ENCODE data around the gene BAD.
A peak's percentile ranks its signal among the peaks of the same experiment; 100 is the strongest.
"Not testable (repeated sequence)": the region's sequence is repeated elsewhere in the genome, so short reads cannot be mapped to it uniquely, and the experiment has no call there.

Gene BAD

DNA sequence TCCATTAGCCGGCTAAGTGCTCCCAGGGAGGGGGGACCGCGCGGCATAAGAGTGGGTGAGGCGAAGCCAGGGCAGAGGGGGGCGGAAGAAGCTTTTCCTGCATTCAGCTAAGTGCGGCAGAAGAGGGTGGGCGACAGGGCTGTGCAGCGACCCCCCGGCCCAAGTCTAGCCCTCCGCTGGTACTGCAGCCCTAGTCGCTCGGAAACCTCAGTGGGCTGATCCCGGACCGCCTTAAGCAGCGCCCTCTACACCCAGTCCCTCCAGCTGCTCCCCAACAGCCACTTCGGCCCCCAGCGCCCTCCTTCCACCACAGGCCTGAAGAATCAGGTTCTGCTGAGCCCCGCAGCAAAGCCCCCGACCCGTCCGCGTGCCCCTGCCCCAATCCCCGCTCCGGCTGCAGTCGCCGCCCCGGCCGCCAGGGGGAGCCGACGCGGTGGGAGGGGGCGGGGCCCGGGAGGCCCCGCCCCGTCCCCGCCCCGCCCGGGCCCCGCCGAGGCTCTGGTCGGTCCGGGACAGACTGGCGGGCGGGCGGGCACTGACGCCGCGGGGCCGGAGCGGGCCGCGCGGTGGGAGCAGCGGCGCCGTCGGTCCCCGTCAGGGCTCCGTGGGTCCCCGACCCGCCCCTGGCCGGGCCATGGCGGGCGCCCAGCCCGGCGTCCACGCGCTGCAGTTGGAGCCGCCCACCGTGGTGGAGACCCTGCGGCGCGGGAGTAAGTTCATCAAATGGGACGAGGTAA, 33.3 kb downstream of the BAD start, which contains the start of gene PLCB3:
Gene PLCB3, plus strand, starts transcription at position 515 of the 737 bp plus-strand sequence. Its CDS starts 120 bp downstream, at position 635.
- DNase-seq (ENCODE audit: low spot score in 2 of 2) (peak in 1 of 2 donors; percentile 50), ATAC-seq (replicated peaks; ENCODE audit: extremely low read depth, poor library complexity, severe bottlenecking) (peak; percentile 50)
- H3K4me3 Mint-ChIP-seq = peak within 1 kb of the TSS; percentile 91
- no peaks in the 10 kb centered on the region for H3K9me3 Mint-ChIP-seq
- H3K27me3 Mint-ChIP-seq = no peaks in the 10 kb centered on the region
- H3K27ac Mint-ChIP-seq (ENCODE audit: low read depth) = peak within 1 kb of the TSS; percentile 87
- H3K36me3 Mint-ChIP-seq (ENCODE audit: insufficient read depth) = peaks cover 6% of the 10 kb centered on the region
- H3K4me1 Mint-ChIP-seq = peaks cover 30% of the 10 kb centered on the region

DNA sequence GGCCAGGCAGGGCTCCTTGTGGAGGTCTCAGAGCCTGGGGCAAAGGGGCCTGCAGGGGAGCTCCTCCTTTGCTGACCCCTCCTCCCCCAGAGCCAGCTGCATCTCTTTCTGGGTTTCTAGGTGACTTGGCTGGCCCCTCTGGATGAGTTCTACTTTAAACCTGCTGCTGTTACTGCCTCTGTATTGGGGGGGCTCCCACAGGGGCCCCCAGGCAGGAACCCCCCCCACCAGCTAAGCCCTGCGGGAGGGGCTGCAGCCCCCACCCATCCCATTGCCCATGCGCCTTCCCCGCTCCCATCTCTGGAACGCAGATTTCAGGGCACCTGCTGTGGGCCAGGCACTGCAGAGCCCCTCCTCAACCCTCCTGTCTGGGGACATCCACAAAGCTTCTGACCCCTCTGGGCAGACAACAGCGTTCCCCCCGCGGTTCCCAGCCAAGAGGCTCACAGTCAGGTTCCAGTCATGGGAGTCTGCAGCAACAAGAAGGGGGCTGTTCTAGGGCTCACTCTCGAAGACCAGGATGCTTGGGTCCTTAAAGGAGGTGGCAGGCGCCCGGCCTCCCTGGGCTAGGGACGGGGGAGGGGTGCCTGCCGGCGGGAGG, 34.0 kb downstream of the BAD start:
- DNase-seq (ENCODE audit: low spot score in 2 of 2) = no peak
- ATAC-seq (replicated peaks; ENCODE audit: extremely low read depth, poor library complexity, severe bottlenecking) = no peak
- H3K4me3 Mint-ChIP-seq = peak overlapping the region; percentile 91
- H3K4me1 Mint-ChIP-seq = peaks cover 37% of the 10 kb centered on the region
- no peaks in the 10 kb centered on the region for H3K9me3 Mint-ChIP-seq
- peaks cover 10% of the 10 kb centered on the region for H3K36me3 Mint-ChIP-seq (ENCODE audit: insufficient read depth)
- no peaks in the 10 kb centered on the region for H3K27me3 Mint-ChIP-seq
- H3K27ac Mint-ChIP-seq (ENCODE audit: low read depth) = no peak overlapping the region

DNA sequence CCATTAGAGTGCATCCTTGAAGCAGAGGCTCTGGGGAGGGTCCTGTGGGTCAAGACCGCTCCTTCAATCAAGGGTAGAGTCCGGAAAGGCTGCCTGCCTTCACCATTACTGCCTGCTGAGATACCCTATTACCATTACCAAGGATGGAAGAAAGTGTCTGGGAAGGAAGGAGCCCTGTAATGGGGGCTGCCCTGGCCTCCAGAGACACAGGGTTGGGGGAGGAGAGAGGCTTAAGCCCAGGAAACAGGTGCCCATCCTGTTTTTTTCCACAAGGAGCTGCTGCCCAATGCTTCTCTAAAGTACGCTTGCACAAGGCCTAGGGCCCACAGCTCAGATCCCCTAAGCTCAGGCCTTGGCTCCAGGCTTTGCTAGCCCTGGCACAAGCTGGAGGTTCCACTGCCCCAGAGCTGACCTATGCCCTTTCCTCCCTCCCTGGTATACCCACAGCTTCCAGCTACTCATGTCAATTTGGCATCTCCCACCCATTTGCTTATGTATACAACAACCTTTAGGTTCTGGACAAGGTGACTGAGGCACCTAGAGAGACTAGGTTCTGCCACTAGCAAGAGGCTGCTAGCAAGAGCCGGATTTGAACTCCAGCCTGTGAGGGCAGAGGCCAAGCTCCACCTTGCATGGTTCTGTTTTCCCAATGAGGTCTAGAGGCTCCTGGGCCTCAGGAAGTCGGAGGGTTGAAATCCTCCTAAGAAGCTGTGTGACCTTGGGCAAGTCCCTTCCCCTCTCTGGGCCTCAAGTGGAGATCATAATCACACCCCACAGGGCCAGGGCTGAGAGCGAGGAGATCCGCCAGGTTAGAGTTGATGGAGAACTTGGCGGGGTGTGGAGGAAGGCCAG, 34.7 kb downstream of the BAD start:
- Mint-ChIP-seq H3K4me1 (peaks cover 44% of the 10 kb centered on the region), H3K27ac (ENCODE audit: low read depth) (no peak overlapping the region), H3K36me3 (ENCODE audit: insufficient read depth) (peaks cover 14% of the 10 kb centered on the region), H3K9me3 (no peaks in the 10 kb centered on the region), H3K4me3 (peak overlapping the region; percentile 42), H3K27me3 (no peaks in the 10 kb centered on the region)
- ATAC-seq (replicated peaks; ENCODE audit: extremely low read depth, poor library complexity, severe bottlenecking) = no peak
- DNase-seq (ENCODE audit: low spot score in 2 of 2) = no peak

DNA sequence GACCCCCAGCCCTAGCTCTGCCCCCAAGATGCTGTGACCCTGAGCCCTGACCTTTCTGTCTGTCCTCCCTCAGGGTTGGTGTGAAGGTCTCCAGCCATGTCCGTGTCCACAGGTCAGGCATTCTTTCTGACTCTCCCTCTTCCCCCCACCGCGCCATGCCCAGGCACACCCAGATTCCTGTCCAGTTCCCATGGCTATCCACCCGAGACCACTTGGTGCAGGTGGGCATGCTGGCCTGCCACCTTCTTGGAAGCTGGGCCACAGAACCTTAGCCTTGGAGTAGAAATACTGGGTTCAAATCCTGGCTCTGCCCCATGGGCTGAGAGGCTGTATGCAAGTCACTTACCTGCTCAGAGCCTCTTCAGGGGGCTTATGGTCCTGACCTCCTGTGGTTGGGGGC, 35.4 kb downstream of the BAD start:
- Mint-ChIP-seq H3K4me1 (peaks cover 45% of the 10 kb centered on the region), H3K27ac (ENCODE audit: low read depth) (no peak overlapping the region), H3K4me3 (no peak overlapping the region), H3K36me3 (ENCODE audit: insufficient read depth) (peaks cover 14% of the 10 kb centered on the region), H3K27me3 (no peaks in the 10 kb centered on the region), H3K9me3 (no peaks in the 10 kb centered on the region)
- ATAC-seq (replicated peaks; ENCODE audit: extremely low read depth, poor library complexity, severe bottlenecking) = no peak
- no peak for DNase-seq (ENCODE audit: low spot score in 2 of 2)

DNA sequence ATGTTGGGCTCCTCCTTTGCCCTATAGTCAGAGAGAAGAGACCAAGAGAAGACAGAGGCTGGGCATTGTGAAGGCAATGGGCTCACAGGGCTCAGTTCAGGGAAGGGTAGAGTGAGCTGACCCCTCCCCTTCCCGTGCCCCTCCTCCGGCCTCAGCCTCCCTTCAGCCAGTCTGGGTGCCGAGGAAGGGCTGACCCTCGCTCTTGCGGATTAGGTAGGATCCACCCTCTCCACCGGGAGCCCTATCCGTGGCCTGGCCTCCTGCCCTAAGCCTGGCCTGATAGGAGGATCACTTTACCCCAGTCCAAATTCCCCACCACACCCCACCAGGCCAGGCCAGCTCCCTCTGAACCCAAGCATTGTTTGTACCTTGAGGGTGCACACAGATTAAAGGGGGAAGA, 35.9 kb downstream of the BAD start:
- H3K36me3 Mint-ChIP-seq (ENCODE audit: insufficient read depth) = peaks cover 14% of the 10 kb centered on the region
- no peaks in the 10 kb centered on the region for H3K27me3 Mint-ChIP-seq
- H3K9me3 Mint-ChIP-seq = no peaks in the 10 kb centered on the region
- no peak for ATAC-seq (replicated peaks; ENCODE audit: extremely low read depth, poor library complexity, severe bottlenecking)
- DNase-seq (ENCODE audit: low spot score in 2 of 2) = no peak
- peak overlapping the region; percentile 83 for H3K4me3 Mint-ChIP-seq
- no peak overlapping the region for H3K27ac Mint-ChIP-seq (ENCODE audit: low read depth)
- H3K4me1 Mint-ChIP-seq = peaks cover 44% of the 10 kb centered on the region

DNA sequence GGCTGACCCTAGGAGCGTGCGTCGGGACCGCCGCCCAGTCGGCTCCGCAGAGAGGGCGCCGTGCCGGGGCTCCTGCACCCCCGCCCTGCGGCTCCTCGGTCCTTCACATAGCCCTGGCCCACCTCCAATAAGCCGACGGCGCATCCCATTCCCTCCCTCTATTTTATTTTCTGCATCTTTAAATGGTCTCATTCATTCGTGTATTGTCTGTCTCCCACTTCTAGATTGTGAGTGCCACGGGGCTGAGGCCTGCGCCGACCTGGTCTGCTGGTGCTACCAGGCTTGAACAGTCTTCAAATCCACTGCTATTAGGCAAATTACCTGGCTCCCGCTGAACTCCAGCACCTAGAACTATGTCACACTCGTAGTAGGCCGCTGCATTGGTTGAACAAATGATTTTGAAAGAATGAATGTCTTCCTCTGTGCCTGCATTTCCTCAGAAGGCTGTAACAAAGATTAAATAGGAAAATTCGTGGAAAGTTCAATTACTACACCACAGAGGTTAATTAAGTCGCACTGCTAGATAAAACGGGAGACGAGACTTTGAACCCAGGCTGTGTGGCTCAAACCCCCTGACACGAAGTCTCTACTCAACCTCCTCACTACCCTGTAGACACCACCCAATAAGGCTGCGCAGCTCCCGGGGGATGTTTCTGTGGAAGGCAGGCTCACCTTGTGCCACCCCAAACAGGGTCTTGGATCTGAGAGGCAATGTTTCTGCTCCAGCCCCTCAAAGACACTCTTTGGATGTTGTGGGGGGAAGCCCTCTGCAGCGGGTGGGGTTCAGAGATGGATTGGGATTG, 36.5 kb downstream of the BAD start:
- peaks cover 15% of the 10 kb centered on the region for H3K36me3 Mint-ChIP-seq (ENCODE audit: insufficient read depth)
- ATAC-seq (replicated peaks; ENCODE audit: extremely low read depth, poor library complexity, severe bottlenecking) (no peak), DNase-seq (ENCODE audit: low spot score in 2 of 2) (no peak)
- H3K4me1 Mint-ChIP-seq = peaks cover 50% of the 10 kb centered on the region
- H3K9me3 Mint-ChIP-seq = no peaks in the 10 kb centered on the region
- H3K27me3 Mint-ChIP-seq = no peaks in the 10 kb centered on the region
- no peak overlapping the region for H3K27ac Mint-ChIP-seq (ENCODE audit: low read depth)
- H3K4me3 Mint-ChIP-seq = peak overlapping the region; percentile 83

DNA sequence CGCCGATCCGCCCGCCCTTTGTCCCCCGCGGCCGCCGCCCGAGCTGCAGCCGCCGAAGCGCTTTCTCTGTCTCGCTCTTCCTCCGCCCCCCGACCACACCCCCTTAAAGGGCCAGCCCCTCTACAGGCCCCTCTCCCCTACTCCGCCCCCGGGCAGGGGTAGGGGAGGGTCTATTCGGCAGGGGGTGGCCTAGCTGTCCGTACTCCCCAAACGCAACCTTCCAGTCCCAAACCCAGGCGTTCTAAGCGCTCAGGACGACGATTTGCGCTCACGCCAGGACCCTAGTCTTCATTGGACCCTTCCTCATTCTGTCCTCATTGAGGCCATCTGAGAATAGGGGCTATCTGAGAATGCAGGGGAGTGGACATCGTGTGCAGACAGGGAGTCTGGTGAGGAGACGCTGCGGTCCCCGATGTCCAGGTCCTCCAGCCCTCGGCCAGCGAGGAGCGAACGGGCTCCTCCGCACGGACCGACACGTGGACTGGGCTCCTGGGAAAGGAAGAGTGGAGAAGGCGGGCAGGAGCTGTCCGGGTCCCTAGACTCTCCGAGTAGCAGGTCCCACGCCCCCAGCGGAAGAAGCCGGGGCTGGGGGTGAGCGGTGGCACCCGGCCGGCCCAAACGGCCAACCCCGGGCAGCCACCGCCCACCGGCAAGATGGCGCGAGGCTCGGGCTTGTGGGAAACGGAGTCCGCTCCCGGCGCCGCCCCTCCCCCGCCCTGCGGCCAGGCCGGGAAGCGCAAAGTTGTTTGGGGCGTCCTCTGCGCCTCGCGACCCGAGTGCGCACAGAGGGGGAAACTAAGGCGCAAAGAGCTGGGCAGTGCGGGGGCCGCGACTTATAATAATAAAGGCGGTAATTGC, 37.4 kb downstream of the BAD start, which contains the start of gene PPP1R14B:
Gene PPP1R14B, minus strand, starts transcription at position 73 of the 858 bp plus-strand sequence. CDS start 270 bp downstream, outside the sequence.
- ATAC-seq (replicated peaks; ENCODE audit: extremely low read depth, poor library complexity, severe bottlenecking) (peak; percentile 52), DNase-seq (ENCODE audit: low spot score in 2 of 2) (peak; percentile 53 to 56)
- peak within 1 kb of the TSS; percentile 93 for H3K27ac Mint-ChIP-seq (ENCODE audit: low read depth)
- H3K27me3 Mint-ChIP-seq = no peaks in the 10 kb centered on the region
- H3K4me3 Mint-ChIP-seq = peak within 1 kb of the TSS; percentile 83
- H3K9me3 Mint-ChIP-seq = no peaks in the 10 kb centered on the region
- peaks cover 47% of the 10 kb centered on the region for H3K4me1 Mint-ChIP-seq
- peaks cover 17% of the 10 kb centered on the region for H3K36me3 Mint-ChIP-seq (ENCODE audit: insufficient read depth)

DNA sequence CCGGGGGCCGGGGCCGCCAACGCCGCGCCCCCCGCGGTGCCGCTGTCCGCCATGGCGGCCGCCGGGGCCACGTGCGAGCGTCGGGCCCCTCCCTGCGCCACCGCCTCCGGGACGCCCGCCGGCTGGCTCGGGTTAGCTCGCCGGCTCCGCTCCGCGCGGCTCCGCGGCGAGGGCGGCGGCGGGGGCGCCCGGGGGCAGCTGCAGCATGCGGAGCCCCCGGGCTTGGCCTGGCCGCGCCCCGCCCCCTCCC, 37.9 kb downstream of the BAD start:
- Mint-ChIP-seq H3K27ac (ENCODE audit: low read depth) (peak overlapping the region; percentile 29), H3K4me1 (peaks cover 45% of the 10 kb centered on the region)
- ATAC-seq (replicated peaks; ENCODE audit: extremely low read depth, poor library complexity, severe bottlenecking) = peak; percentile 3

DNA sequence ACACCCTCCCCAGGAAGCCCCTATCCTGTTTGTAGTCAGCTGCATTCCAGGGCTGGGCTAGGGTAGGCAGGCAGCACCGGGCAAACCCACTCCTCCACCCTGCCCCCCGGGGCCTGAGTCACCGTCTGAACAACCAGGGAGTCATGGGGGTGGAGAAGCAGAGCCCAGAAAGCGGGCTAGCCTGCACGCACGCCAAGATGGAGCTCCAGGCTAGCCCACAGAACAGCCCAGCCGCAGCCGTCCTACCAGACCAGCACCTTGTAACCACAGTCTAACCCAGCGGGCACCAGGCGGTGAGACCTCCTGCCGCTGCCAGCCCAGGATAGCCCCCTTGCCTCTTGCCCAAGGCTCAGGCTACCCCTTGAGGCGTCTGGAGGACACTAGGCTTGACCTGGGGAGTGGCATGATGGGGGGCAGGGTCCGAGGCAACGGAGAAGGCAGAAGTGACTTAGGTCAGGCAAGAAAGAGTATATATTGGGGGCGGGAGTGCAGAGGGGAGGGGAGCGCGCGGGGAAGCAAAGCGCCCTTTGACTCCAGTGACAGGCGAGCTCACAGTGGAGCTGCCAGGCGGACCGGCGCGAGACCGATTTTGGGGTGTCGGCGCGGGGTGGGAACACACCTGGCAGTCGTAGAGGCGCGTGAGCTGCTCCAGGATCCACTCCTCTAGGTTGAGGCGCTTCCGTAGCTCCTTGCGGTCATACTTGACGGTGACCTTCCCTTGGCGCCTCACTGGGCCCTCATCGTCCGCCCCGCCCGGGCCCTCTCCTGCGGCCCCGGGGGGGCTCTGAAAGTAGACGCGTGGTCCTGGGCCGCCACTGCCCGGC, 38.5 kb downstream of the BAD start:
- DNase-seq (ENCODE audit: low spot score in 2 of 2) = peak; percentile 44 to 61
- H3K4me3 Mint-ChIP-seq = peak overlapping the region; percentile 83
- H3K4me1 Mint-ChIP-seq = peaks cover 48% of the 10 kb centered on the region
- H3K27ac Mint-ChIP-seq (ENCODE audit: low read depth) = peak overlapping the region; percentile 93
- peak; percentile 6 for ATAC-seq (replicated peaks; ENCODE audit: extremely low read depth, poor library complexity, severe bottlenecking)
- H3K36me3 Mint-ChIP-seq (ENCODE audit: insufficient read depth) = peaks cover 21% of the 10 kb centered on the region
- H3K9me3 Mint-ChIP-seq = no peaks in the 10 kb centered on the region
- H3K27me3 Mint-ChIP-seq = no peaks in the 10 kb centered on the region

More for the DNA sequence above, 37.9 kb downstream of the BAD start:
- not testable (repeated sequence) for H3K27me3 Mint-ChIP-seq; DNase-seq (ENCODE audit: low spot score in 2 of 2); H3K9me3 Mint-ChIP-seq
- Mint-ChIP-seq H3K36me3 (ENCODE audit: insufficient read depth) (peaks cover 17% of the 10 kb centered on the region), H3K4me3 (peak overlapping the region; percentile 83)

DNA sequence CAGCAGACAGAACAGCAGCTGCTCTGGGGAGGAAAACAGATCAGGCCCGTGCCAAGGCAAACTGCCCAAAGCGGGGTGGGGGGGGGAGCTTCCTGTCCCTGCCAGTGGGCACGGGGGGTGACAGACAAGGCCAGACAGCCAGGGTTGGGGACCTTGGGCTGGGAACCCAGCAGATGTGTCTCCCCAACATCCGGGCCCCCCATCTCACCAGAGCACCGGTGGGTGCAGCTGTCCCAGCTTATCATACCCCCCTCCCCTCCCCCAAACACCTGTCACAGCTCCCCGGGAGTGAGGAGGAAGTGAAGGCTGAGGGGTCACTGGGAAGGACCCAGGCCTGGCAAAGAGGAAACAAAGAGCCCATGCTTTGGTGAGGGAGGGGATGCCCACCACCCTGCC, 39.1 kb downstream of the BAD start:
- H3K36me3 Mint-ChIP-seq (ENCODE audit: insufficient read depth) = peaks cover 27% of the 10 kb centered on the region
- H3K4me3 Mint-ChIP-seq = peak overlapping the region; percentile 83
- H3K4me1 Mint-ChIP-seq = peaks cover 51% of the 10 kb centered on the region
- DNase-seq (ENCODE audit: low spot score in 2 of 2) (peak in 1 of 2 donors; percentile 67), ATAC-seq (replicated peaks; ENCODE audit: extremely low read depth, poor library complexity, severe bottlenecking) (peak; percentile 20)
- peak overlapping the region; percentile 93 for H3K27ac Mint-ChIP-seq (ENCODE audit: low read depth)
- no peaks in the 10 kb centered on the region for H3K9me3 Mint-ChIP-seq
- H3K27me3 Mint-ChIP-seq = no peaks in the 10 kb centered on the region

DNA sequence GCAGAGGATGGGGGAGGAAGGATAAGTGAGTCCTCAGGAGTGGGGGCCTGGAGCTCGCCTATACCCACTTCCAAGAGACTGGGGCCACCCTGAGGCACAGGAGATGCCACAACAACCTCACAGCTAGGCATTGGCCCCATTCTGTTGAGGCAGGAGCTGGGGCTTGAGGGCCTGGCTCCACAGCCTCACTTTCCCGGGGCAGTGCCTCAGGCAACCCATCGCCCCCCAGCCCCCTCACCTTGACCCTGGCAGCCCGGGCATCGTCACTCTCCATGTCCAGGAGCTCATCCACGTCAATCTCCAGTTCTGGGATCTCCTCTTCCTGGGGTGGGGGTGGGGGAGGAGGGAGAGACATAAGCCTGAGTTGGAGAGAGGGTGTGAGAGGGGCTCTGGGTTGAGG, 39.5 kb downstream of the BAD start:
- no peaks in the 10 kb centered on the region for H3K27me3 Mint-ChIP-seq
- DNase-seq (ENCODE audit: low spot score in 2 of 2) (no peak), ATAC-seq (replicated peaks; ENCODE audit: extremely low read depth, poor library complexity, severe bottlenecking) (no peak)
- H3K36me3 Mint-ChIP-seq (ENCODE audit: insufficient read depth) = peaks cover 28% of the 10 kb centered on the region
- peaks cover 56% of the 10 kb centered on the region for H3K4me1 Mint-ChIP-seq
- H3K9me3 Mint-ChIP-seq = no peaks in the 10 kb centered on the region
- peak overlapping the region; percentile 83 for H3K4me3 Mint-ChIP-seq
- H3K27ac Mint-ChIP-seq (ENCODE audit: low read depth) = peak overlapping the region; percentile 93

Data from central memory CD8-positive, alpha-beta T cell (primary cell).